Adrenal gland (tissue), 5 donors: ENCODE measurements around the gene MATK.

Experiments
- CTCF ChIP-seq, 6 experiments: fragments of 450-650 bp in 4 of 6; fragments of 200-600 bp in 2 of 6; sonication (generic) in 1 of 6; IDR thresholded peaks; 1 replicate in 5 of 6; 2 replicates in 1 of 6; pipeline versions ENCODE4 v1.5.1 to v1.8.0; 2016 to 2021; ENCODE audit warnings: antibody characterized with exemption in 6 of 6, mild to moderate bottlenecking in 2 of 6, moderate library complexity in 1 of 6
- POLR2A ChIP-seq, 2 donors: fragments of 450-650 bp; IDR thresholded peaks; one replicate each; pipeline ENCODE4 v1.6.1; 2017; ENCODE audit warnings: antibody characterized with exemption in 2 of 2, mild to moderate bottlenecking in 2 of 2, moderate library complexity in 1 of 2
- donor health status: DM: no; HTN: no; CAD: no.

DNA sequence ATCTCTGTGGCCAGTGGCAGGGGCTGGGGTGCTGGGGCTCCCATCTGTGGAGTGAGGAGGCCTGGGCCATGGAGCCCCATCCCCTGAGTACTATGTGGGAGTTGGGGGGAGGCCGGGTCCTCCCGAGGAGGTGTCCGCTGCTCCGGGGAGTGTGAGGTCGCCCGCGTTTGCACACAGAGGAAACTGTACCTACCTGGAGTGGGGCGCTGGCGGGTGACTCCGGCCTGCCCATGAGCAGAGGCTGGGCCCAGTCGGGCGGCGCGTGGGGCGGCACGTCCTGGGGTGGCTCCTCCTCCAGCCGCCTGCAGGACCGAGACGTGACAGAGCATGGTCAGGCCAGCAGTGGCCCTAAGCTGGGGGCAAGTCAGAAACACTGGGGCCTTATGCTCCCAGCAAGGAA is 33.8 kb upstream of the MATK start:
- TF ChIP-seq CTCF (IDR thresholded peaks at IDR 0.05) (no peak), POLR2A (IDR thresholded peaks at IDR 0.05) (no peak)
